Lung (tissue), 12 donors: ENCODE data around the gene TEDDM1. TPM values are rescaled to one million over a fixed set of nuclear protein-coding genes. Genes with fewer than 3 reads are reported as not detected.
A peak's percentile ranks its signal among the peaks of the same experiment; 100 is the strongest.

Experiments used
- ATAC-seq: fragments of 200-7000 bp; cut with Tn5 transposase; one replicate; pipeline ENCODE4 v1.9.1; 2020; ENCODE audit warnings: moderate number of reproducible peaks; ENCODE audit not compliant: insufficient read depth, low FRiP score
- DNase-seq, 3 donors: peaks; one replicate each; pipeline ENCODE4 v3.0.0-alpha.2; 2013 to 2017
- H3K27ac ChIP-seq, 2 donors: one replicate each; pipeline ENCODE4 v1.5.1; 2013; ENCODE audit warnings: mild to moderate bottlenecking in 2 of 2, moderate library complexity in 2 of 2, control low read depth in 1 of 2, inconsistent platforms in 1 of 2, low read depth in 1 of 2, low read length in 1 of 2
- H3K27me3 ChIP-seq, 3 donors: one replicate each; pipeline ENCODE4 v1.5.1; 2013; ENCODE audit warnings: low read length in 2 of 3; ENCODE audit not compliant: control insufficient read depth in 3 of 3, insufficient read depth in 3 of 3
- H3K36me3 ChIP-seq, 4 donors: one replicate each; pipeline ENCODE4 v1.5.1; 2013; ENCODE audit warnings: low read length in 4 of 4, mild to moderate bottlenecking in 1 of 4, moderate library complexity in 1 of 4; ENCODE audit not compliant: control insufficient read depth in 4 of 4, insufficient read depth in 4 of 4
- H3K4me1 ChIP-seq, 5 donors: one replicate each; pipeline ENCODE4 v1.5.1; 2013; ENCODE audit warnings: low read length in 5 of 5, mild to moderate bottlenecking in 2 of 5, moderate library complexity in 1 of 5; ENCODE audit not compliant: control insufficient read depth in 5 of 5, insufficient read depth in 5 of 5
- H3K4me3 ChIP-seq: one replicate; pipeline ENCODE4 v1.5.1; 2013; ENCODE audit warnings: mild to moderate bottlenecking, control low read depth, moderate library complexity
- H3K9ac ChIP-seq, 2 donors: one replicate each; pipeline ENCODE4 v1.5.1; 2013; ENCODE audit warnings: low read length in 2 of 2, control low read depth in 1 of 2; ENCODE audit not compliant: insufficient read depth in 1 of 2
- H3K9me3 ChIP-seq, 4 donors: one replicate each; pipeline ENCODE4 v1.5.1; 2013; ENCODE audit warnings: low read length in 3 of 4, mild to moderate bottlenecking in 1 of 4, moderate library complexity in 1 of 4; ENCODE audit not compliant: control insufficient read depth in 4 of 4, insufficient read depth in 3 of 4
- WGBS, 2 donors: extraction: QIAGEN DNeasy Blood & Tissue Kit; methylation state at CpG; one replicate each; pipeline ENCODE4 v1.1.7; 2013; 5-methylcytosine and 5-hydroxymethylcytosine counted together
- polyA plus RNA-seq, 2 donors: library from polyadenylated mRNA; stranded (reverse); fragments of 200-250 nt; gene quantifications; one replicate each; pipeline ENCODE4 v1.2.1, GENCODE V29; 2013
- total RNA-seq, 2 donors: library from RNA; depleted of rRNA in 1 of 2; stranded (reverse); fragments of >200 nt in 1 of 2; gene quantifications; one replicate each; pipeline ENCODE4 v1.2.1, GENCODE V29; 2014 to 2021
- TF ChIP-seq, protein P1 (sequence below): IDR thresholded peaks from 2 replicates; pipeline ENCODE4 v1.5.1; 2012; ENCODE audit warnings: mild to moderate bottlenecking; ENCODE audit errors: control extremely low read depth, extremely low read depth
- donor health status: control.
- donor health status: control.
- donor health status: Bipolar disorder and iron deficiency.
- donor health status: healthy.
- donor health status: DM: yes; HTN: yes; CAD: no.

TEDDM1 gene
- total and polyA plus RNA-seq, 4 donors, result not detected

- no peak overlapping the region for H3K27ac ChIP-seq
These were observed 9.7 kb upstream of the TEDDM1 start for GRCh38 chr1:182410138-182410537.

GRCh38 chr1:182408435-182409075 lies 8.1 kb upstream of the TEDDM1 start:
- 65 to 75% methylated on average over 3 of the region's 3 CpGs for WGBS, 2 donors
- peak; percentile 15 to 57 (median 45) for DNase-seq
- TF ChIP-seq, protein P1, sequence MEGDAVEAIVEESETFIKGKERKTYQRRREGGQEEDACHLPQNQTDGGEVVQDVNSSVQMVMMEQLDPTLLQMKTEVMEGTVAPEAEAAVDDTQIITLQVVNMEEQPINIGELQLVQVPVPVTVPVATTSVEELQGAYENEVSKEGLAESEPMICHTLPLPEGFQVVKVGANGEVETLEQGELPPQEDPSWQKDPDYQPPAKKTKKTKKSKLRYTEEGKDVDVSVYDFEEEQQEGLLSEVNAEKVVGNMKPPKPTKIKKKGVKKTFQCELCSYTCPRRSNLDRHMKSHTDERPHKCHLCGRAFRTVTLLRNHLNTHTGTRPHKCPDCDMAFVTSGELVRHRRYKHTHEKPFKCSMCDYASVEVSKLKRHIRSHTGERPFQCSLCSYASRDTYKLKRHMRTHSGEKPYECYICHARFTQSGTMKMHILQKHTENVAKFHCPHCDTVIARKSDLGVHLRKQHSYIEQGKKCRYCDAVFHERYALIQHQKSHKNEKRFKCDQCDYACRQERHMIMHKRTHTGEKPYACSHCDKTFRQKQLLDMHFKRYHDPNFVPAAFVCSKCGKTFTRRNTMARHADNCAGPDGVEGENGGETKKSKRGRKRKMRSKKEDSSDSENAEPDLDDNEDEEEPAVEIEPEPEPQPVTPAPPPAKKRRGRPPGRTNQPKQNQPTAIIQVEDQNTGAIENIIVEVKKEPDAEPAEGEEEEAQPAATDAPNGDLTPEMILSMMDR, result no peak
- Histone ChIP-seq H3K4me1 (peaks cover 0 to 10% (median 0%) of the 10 kb centered on the region in 5 donors), H3K27me3 (no peaks in the 10 kb centered on the region), H3K4me3 (no peak overlapping the region), H3K9me3 (peaks cover 0 to 3% (median 0%) of the 10 kb centered on the region in 4 donors), H3K9ac (no peak overlapping the region), H3K27ac (no peak overlapping the region), H3K36me3 (no peaks in the 10 kb centered on the region)
- peak; percentile 6 for ATAC-seq

More at GRCh38 chr1:182410138-182410537, 9.7 kb upstream of the TEDDM1 start:
- H3K27me3 ChIP-seq, result no peaks in the 10 kb centered on the region
- ATAC-seq, result no peak
- 74 to 78% methylated on average over 4 of the region's 4 CpGs for WGBS, 2 donors
- no peak overlapping the region for H3K4me3 ChIP-seq
- no peak overlapping the region for H3K9ac ChIP-seq
- TF ChIP-seq, protein P1, result no peak
- peaks cover 0 to 10% (median 0%) of the 10 kb centered on the region in 5 donors for H3K4me1 ChIP-seq
- DNase-seq, result no peak
- H3K36me3 ChIP-seq, result no peaks in the 10 kb centered on the region
- peaks cover 0 to 3% (median 0%) of the 10 kb centered on the region in 4 donors for H3K9me3 ChIP-seq

DNA sequence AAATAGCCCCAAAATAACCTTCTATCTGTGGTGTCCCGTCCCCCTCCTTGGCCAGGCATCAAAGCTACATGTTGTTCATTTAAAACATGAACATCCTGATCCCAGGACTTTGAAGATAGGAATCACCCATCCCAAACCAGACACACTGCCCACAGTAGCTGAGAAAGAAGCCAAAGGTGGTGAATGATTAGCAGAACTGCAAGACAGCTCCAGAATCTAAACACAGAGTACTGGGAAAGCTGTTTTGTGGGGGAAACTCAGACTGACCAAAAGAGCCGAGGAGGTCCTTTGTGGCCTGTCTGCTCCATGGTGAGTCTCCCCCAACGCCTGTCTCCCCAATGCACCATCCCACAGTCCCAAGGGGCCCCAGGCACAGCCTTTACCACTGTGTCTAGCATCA lies 7.3 kb upstream of the TEDDM1 start:
- Histone ChIP-seq H3K36me3 (no peaks in the 10 kb centered on the region), H3K4me1 (peaks cover 0 to 10% (median 0%) of the 10 kb centered on the region in 5 donors), H3K9ac (no peak overlapping the region), H3K4me3 (no peak overlapping the region), H3K27ac (no peak overlapping the region), H3K27me3 (no peaks in the 10 kb centered on the region), H3K9me3 (peaks cover 0 to 3% (median 0%) of the 10 kb centered on the region in 4 donors)
- TF ChIP-seq, protein P1, result no peak
- DNase-seq (no peak), ATAC-seq (no peak)
- 64 to 67% methylated on average over 3 of the region's 3 CpGs for WGBS, 2 donors
